Left renal cortex interstitium (tissue), 4 donors: ENCODE measurements around the gene TTC34. TPM values are rescaled to one million over a fixed set of nuclear protein-coding genes. Genes with fewer than 3 reads are reported as not detected.
"Not testable (repeated sequence)": the region's sequence is repeated elsewhere in the genome, so short reads cannot be mapped to it uniquely, and the experiment has no call there.

ENCODE experiments used
- DNase-seq, 4 donors: peaks; one replicate each; pipeline ENCODE4 v3.0.0-alpha.2; 2013; ENCODE audit warnings: low read depth in 4 of 4, low spot score in 2 of 4, missing footprints in 1 of 4
- polyA plus RNA-seq, 4 donors: library from polyadenylated mRNA; unstranded; fragments of 120-200 nt; gene quantifications; one replicate each; pipeline ENCODE4 v1.2.1, GENCODE V29; 2013; ENCODE audit not compliant: insufficient read length in 4 of 4

Gene TTC34
- polyA plus RNA-seq, 4 donors: 0.49 to 1.5 (median 1.0) TPM

DNA sequence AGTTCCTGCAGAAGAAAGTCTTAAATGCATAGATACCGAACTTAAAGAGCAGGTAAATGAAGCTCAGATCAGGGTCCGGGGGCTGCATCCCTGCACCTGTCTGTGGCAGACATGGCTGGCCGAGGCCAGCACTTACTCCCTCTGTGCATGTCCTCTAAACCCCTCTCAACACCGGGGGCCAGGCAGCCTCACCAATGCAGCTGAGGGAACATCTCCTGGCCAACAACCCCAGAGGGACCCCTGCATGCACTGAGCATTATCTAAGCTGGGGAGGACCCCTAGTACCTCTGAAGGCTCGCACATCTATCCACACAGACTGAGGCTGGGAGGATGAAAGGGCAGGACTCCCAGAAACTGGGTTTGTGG, 18.4 kb downstream of the TTC34 start:
- DNase-seq: no peak

DNA sequence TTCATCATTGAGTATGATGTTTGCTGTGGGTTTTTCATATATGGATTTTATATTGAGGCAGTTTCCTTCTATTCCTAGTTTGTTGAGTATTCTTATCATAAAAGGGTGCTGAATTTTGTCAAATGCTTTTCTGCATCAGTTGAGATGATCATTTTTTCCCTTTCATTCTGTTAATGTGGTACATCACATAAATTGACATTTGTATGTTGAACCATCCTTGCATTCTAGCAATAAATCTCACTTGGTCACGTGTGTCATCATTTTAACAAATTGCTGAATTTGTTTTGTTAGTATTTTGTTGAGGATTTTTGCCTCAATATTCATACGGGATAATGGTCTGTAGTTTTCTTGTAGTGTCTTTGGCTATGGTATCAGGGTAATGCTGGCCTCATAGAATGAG, 19.9 kb downstream of the TTC34 start:
- no peak for DNase-seq

DNA sequence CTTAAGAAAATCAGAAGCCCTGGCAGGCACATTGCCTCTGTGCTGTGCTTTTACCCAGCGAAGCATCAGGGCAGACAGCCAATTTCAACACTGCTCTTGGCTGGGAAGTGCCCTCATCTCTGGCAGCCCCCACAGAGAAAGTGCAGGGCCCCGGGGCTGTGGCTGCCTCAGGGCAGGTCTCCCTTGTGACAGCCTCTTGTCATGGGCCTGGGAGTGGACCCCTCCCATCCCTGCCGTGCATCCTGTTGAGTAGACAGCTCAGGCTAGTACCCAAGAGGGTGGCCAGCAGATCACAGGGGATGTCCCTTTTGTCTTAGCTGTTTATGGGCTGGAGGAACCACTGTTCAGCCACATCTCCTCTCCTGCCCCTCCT, 23.3 kb downstream of the TTC34 start:
- DNase-seq: no peak

DNA sequence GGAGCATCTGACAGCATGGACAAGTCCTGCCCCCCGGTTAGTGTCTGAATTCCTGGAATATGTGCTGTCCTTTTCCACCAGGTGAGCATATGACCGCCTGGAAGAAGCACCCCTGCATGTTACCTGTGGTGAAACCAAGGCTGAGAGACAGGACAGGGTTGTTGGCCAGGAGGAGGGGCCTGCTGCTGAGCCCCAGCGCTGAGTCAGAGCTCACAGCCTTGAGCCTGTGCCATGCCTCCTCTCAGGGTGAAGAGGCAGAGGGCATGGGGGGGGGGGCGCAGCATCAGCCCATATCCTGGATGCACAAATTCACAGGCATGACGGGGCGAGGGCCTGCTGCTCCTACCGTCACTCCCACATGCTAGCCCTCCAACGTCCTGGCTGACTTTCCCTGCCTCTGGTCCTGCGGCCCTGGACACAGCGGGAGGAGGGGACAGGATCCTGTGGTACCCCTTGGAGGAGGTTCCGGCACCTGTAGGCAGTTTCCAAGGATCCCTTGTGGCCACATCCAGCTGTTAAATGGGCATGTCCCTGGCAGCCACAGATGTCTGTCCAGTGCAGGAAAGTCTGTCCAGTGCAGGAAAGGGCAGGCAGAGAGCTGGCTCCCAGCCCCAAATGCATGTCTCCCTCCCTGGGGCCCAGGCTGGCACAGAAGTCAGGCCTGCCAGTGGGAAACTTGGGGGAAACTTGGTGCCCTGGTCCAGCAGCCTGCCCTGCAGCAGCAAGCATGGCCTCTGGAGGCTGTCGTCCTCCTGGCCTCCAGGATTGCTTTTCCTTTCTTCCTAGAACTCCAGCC, 23.9 kb downstream of the TTC34 start:
- no peak for DNase-seq

DNA sequence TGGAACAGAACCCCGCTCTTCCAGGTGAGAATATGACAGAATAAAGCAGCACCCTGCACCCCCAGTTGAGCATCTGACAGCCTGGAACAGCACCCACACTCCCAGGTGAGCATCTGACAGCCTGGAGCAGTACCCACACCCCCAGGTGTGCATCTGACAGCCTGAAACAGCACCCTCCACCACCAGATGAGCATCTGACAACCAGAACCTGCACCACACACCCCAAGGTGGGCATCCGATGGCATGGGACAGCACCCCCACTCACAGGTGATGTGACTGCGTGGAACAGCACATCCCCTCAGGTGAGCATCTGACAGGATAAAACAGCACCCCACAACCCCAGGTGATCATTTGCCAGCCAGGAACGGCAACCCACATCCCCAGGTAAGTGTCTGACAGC, 26.2 kb downstream of the TTC34 start:
- not testable (repeated sequence) for DNase-seq

DNA sequence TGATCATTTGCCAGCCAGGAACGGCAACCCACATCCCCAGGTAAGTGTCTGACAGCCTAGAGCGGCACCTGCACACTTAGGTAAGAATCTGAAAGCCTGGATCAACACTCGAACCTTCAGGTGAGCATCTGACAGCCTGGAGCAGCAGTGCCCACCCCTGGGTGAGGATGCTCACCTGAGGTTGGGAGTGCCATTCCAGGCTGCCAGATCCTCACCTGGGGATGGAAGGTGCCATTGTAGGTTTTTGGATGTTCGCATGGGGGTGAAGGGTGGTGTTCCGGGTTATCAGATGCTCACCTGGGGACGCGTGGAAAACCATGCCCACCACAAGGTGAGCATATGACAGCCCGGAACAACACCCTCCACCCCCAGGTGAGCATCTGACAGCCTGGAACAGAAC, 33.4 kb downstream of the TTC34 start:
- not testable (repeated sequence) for DNase-seq

DNA sequence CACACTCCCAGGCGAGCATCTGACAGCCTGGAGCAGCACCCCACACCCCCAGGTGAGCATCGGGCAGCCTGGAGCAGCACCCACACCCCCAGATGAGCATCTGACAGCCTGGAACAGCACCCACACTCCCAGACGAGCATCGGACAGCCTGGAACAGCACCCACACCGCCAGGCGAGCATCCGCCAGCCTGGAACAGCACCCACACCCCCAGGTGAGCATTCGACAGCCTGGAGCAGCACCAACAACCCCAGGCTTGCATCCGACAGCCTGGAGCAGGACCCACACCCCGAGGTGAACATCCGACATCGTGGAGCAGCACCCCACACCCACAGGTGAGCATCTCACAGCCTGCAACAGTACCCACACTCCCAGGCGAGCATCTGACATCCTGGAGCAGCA, 42.1 kb downstream of the TTC34 start:
- not testable (repeated sequence) for DNase-seq

DNA sequence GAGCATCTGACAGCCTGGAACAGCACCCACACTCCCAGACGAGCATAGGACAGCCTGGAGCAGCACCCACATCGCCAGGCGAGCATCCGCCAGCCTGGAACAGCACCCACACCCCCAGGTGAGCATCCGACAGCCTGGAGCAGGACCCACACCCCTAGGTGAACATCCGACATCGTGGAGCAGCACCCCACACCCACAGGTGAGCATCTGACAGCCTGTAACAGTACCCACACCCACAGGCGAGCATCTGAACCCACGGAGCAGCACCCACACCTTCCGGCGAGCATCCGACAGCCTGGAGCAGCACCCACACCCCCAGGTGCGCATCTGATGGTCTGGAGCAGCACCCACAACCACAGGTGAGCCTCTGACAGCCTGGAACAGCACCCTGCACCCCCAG, 44.0 kb downstream of the TTC34 start:
- DNase-seq: not testable (repeated sequence)

DNA sequence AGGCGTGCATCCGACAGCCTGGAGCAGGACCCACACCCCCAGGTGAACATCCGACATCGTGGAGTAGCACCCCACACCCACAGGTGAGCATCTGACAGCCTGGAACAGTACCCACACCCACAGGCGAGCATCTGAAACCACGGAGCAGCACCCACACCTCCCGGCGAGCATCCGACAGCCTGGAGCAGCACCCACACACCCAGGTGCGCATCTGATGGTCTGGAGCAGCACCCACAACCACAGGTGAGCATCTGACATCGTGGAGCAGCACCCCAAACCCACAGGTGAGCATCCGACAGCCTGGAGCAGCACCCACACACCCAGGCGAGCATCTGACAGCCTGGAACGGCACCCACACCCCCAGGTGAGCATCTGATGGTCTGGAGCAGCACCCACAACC, 46.1 kb downstream of the TTC34 start:
- DNase-seq: not testable (repeated sequence)

DNA sequence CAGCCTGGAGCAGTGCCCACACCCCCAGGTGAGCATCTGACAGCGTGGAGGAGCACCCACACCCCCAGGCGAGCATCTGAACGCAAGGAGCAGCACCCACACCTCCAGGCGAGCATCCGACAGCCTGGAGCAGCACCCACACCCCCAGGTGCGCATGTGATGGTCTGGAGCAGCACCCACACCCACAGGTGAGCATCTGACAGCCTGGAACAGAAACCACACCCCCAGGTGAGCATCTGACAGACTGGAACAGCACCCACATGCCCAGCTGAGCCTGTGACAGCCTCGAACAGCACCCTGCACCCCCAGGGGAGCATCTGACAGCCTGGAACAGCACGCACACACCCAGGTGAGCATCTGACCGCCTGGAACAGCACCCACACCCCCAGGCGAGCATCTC, 46.9 kb downstream of the TTC34 start:
- DNase-seq: not testable (repeated sequence)

DNA sequence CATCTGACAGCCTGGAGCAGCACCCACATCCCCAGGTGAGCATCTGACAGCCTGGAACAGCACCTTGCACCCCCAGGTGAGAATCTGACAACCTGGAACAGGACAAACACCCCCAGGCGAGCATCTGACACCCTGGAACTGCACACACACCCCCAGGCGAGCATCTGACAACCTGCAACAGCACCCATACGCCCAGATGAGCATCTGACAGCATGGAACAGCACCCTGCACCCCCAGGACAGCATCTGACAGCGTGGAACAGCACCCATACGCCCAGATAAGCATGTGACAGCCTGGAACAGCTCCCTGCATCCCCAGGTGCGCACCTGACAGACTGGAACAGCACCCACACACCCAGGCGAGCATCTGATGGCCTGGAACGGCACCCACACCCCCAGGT, 49.0 kb downstream of the TTC34 start:
- not testable (repeated sequence) for DNase-seq

DNA sequence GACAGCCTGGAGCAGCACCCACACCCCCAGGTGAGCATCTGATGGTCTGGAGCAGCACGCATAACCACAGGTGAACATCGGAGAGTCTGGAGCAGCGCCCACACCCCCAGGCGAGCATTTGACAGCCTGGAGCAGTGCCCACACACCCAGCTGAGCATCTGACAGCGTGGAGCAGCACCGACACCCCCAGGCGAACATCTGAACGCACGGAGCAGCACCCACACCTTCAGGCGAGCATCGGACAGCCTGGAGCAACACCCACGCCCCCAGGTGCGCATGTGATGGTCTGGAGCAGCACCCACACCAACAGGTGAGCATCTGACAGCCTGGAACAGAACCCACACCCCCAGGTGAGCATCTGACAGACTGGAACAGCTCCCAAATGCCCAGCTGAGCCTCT, 49.6 kb downstream of the TTC34 start:
- not testable (repeated sequence) for DNase-seq

DNA sequence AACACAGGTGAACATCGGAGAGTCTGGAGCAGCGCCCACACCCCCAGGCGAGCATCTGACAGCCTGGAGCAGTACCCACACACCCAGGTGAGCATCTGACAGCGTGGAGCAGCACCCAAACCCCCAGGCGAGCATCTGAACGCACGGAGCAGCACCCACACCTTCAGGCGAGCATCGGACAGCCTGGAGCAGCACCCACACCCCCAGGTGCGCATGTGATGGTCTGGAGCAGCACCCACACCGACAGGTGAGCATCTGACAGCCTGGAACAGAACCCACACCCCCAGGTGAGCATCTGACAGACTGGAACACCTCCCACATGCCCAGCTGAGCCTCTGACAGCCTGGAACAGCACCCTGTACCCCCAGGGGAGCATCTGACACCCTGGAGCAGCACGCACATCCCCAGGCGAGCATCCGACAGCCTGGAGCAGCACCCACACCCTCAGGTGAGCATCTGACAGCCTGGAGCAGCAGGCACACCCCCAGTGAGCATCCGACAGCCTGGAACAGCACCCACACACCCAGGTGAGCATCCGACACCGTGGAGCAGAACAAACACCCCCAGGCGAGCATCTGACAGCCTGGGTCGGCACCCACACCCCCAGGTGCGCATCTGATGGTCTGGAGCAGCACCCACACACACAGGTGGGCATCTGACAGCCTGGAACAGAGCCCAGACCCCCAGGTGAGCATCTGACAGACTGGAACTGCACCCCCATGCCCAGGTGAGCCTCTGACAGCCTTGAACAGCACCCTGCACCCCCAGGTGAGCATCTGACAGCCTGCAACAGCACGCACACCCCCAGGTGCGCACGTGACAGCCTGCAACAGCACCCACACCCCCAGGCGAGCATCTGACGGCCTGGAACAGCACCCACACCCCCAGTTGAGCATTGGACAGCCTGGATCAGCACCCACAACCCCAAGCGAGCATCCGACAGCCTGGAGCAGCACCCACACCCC, 50.4 kb downstream of the TTC34 start:
- not testable (repeated sequence) for DNase-seq

DNA sequence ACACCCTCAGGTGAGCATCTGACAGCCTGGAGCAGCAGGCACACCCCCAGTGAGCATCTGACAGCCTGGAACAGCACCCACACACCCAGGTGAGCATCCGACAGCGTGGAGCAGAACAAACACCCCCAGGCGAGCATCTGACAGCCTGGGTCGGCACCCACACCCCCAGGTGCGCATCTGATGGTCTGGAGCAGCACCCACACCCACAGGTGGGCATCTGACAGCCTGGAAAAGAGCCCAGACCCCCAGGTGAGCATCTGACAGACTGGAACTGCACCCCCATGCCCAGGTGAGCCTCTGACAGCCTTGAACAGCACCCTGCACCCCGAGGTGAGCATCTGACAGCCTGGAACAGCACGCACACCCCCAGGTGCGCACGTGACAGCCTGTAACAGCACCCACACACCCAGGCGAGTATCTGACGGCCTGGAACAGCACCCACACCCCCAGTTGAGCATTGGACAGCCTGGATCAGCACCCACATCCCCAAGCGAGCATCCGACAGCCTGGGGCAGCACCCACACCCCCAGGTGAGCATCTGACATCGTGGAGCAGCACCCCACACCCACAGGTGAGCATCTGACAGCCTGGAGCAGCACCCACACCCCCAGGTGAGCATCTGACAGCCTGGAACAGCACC, 51.3 kb downstream of the TTC34 start:
- DNase-seq: not testable (repeated sequence)

DNA sequence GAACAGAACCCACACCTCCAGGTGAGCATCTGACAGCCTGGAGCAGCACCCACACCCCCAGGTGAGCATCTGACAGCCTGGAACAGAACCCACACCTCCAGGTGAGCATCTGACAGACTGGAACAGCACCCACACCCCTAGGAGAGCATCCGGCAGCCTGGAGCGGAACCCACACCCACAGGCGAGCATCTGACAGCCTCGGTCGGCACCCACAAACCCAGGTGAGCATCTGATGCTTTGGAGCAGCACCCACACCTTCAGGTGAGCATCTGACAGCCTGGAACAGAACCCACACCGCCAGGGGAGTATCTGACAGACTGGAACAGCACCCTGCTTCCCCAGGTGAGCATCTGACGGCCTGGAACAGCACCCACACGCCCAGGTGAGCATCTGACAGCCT, 52.9 kb downstream of the TTC34 start:
- not testable (repeated sequence) for DNase-seq

DNA sequence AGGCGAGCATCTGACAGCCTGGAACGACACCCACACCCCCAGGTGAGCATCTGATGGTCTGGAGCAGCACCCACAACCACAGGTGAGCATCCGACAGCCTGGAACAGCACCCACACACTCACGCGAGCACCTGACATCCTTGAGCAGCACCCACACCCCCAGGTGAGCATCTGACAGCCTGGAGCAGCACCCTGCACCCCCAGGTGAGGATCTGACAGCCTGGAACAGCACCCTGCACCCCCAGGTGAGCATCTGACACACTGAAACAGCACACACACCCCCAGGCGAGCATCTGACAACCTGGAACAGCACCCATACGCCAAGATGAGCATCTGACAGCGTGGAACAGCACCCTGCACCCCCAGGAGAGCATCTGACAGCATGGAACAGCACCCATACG, 106.7 kb downstream of the TTC34 start:
- not testable (repeated sequence) for DNase-seq

DNA sequence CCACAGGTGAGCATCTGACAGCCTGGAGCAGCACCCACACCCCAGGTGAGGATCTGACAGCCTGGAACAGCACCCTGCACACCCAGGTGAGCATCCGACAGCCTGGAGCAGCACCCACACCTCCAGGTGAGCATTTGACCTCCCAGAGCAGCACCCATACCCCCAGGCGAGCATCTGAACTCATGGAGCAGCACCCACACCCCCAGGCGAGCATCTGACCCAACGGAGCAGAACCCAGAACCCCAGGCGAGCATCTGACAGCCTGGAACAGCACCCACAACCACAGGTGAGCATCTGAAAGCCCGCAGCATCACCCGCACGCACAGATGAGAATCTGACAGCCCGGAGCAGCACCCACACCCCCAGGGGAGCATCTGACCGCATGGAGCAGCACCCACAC, 111.3 kb downstream of the TTC34 start:
- DNase-seq: not testable (repeated sequence)

DNA sequence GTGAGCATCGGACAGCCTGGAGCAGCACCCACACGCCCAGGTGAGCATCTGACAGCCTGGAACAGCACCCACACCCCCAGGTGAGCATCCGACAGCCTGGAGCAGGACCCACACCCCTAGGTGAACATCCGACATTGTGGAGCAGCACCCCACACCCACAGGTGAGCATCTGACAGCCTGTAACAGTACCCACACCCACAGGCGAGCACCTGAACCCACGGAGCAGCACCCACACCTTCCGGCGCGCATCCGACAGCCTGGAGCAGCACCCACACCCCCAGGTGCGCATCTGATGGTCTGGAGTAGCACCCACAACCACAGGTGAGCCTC, 113.2 kb downstream of the TTC34 start:
- not testable (repeated sequence) for DNase-seq

DNA sequence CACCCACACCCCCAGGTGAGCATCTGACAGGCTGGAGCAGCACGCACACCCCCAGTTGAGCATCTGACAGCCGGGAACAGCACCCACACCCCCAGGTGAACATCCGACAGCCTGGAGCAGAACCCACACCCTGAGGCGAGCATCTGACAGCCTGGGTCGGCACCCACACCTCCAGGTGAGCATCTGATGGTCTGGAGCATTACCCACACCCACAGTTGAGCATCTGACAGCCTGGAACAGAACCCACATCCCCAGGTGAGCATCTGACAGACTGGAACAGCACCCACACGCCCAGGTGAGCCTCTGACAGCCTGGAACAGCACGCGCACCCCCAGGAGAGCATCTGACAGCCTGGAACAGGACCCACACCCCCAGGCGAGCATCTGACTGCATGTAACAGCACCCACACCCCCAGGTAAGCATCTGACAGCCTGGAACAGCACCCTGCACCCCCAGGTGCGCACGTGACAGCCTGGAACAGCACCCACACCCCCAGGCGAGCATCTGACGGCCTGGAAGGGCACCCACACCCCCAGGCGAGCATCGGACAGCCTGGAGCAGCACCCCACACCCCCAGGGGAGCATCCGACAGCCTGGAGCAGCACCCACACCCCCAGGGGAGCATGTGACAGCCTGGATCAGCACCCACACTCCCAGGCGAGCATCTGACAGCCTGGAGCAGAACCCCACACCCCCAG, 113.7 kb downstream of the TTC34 start:
- not testable (repeated sequence) for DNase-seq

DNA sequence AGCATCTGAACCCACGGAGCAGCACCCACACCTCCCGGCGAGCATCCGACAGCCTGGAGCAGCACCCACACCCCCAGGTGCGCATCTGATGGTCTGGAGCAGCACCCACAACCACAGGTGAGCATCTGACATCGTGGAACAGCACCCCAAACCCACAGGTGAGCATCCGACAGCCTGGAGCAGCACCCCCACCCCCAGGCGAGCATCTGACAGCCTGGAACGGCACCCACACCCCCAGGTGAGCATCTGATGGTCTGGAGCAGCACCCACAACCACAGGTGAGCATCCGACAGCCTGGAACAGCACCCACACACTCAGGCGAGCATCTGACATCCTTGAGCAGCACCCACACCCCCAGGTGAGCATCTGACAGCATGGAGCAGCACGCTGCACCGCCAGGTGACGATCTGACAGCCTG, 114.3 kb downstream of the TTC34 start:
- DNase-seq: not testable (repeated sequence)
